Astrocyte (in vitro differentiated cells and primary cell): ENCODE results near the gene SHOX. TPM values are rescaled to one million over a fixed set of nuclear protein-coding genes. Genes with fewer than 3 reads are reported as not detected.

Experiments used
- DNase-seq: peaks from one replicate; pipeline ENCODE4 v3.0.0-alpha.2; 2010; ENCODE audit warnings: low read depth
- FAIRE-seq: peaks from 2 replicates; lab custom pipeline; 2011; peaks lifted over from hg19 to GRCh38; lab: Jason Lieb, UNC
- H2AFZ ChIP-seq: 2 replicates; pipeline ENCODE4 v1.6.0; 2012; ENCODE audit warnings: low read depth, low read length, inconsistent platforms
- H3K27ac ChIP-seq: 2 replicates; pipeline ENCODE4 v1.5.1; 2011; ENCODE audit warnings: low read depth, low read length, inconsistent platforms
- H3K27me3 ChIP-seq: 2 replicates; pipeline ENCODE4 v1.6.0; 2011; ENCODE audit warnings: low read length, inconsistent platforms; ENCODE audit not compliant: insufficient read depth
- H3K36me3 ChIP-seq: 2 replicates; pipeline ENCODE4 v1.5.1; 2011; ENCODE audit warnings: low read length, inconsistent platforms; ENCODE audit not compliant: insufficient read depth
- H3K4me1 ChIP-seq: 2 replicates; pipeline ENCODE4 v1.5.1; 2011; ENCODE audit warnings: low read length, inconsistent platforms; ENCODE audit not compliant: insufficient read depth
- H3K4me2 ChIP-seq: 2 replicates; pipeline ENCODE4 v1.6.0; 2012; ENCODE audit warnings: low read length, inconsistent platforms
- H3K4me3 ChIP-seq: 2 replicates; pipeline ENCODE4 v1.5.1; 2011; ENCODE audit warnings: low read depth, mild to moderate bottlenecking, low read length, inconsistent platforms; ENCODE audit not compliant: insufficient read depth
- H3K79me2 ChIP-seq: 2 replicates; pipeline ENCODE4 v1.6.0; 2012; ENCODE audit warnings: mild to moderate bottlenecking, low read length, inconsistent platforms; ENCODE audit not compliant: insufficient read depth
- H3K9ac ChIP-seq: 2 replicates; pipeline ENCODE4 v1.6.0; 2012; ENCODE audit warnings: mild to moderate bottlenecking, low read length, inconsistent platforms
- H3K9me3 ChIP-seq: 2 replicates; pipeline ENCODE4 v1.5.1; 2012; ENCODE audit warnings: low read depth, mild to moderate bottlenecking, low read length, inconsistent platforms; ENCODE audit not compliant: insufficient read depth
- H4K20me1 ChIP-seq: 2 replicates; pipeline ENCODE4 v1.6.0; 2012; ENCODE audit warnings: low read length, inconsistent platforms; ENCODE audit not compliant: insufficient read depth
- H3K27ac Mint-ChIP-seq: one replicate; pipeline ENCODE4 v1.8.0; 2021; ENCODE audit warnings: mild to moderate bottlenecking, mixed read lengths; ENCODE audit not compliant: unreplicated experiment
- H3K27me3 Mint-ChIP-seq: one replicate; pipeline ENCODE4 v1.8.0; 2021; ENCODE audit warnings: low read depth, mixed read lengths; ENCODE audit not compliant: unreplicated experiment
- H3K36me3 Mint-ChIP-seq: one replicate; pipeline ENCODE4 v1.8.0; 2021; ENCODE audit warnings: low read depth, mixed read lengths; ENCODE audit not compliant: unreplicated experiment
- H3K4me1 Mint-ChIP-seq: one replicate; pipeline ENCODE4 v1.8.0; 2021; ENCODE audit warnings: low read depth, mixed read lengths; ENCODE audit not compliant: unreplicated experiment
- H3K4me3 Mint-ChIP-seq: one replicate; pipeline ENCODE4 v1.8.0; 2021; ENCODE audit warnings: mild to moderate bottlenecking, moderate library complexity, mixed read lengths; ENCODE audit not compliant: unreplicated experiment
- H3K9me3 Mint-ChIP-seq: one replicate; pipeline ENCODE4 v1.8.0; 2021; ENCODE audit warnings: mild to moderate bottlenecking, mixed read lengths; ENCODE audit not compliant: unreplicated experiment
- CTCF ChIP-seq: IDR thresholded peaks from 2 replicates; pipeline ENCODE4 v1.5.1; 2011; ENCODE audit warnings: low read depth, mild to moderate bottlenecking, inconsistent platforms, low read length, moderate library complexity; ENCODE audit not compliant: insufficient read depth
- EZH2 ChIP-seq: IDR thresholded peaks from 2 replicates; pipeline ENCODE4 v1.6.1; 2012; ENCODE audit warnings: mild to moderate bottlenecking, low read length, inconsistent platforms; ENCODE audit not compliant: insufficient read depth
- total RNA-seq: library from RNA; stranded (reverse); gene quantifications from 2 replicates; pipeline ENCODE4 v1.2.1, GENCODE V29; 2021

The SHOX gene
- total RNA-seq, 1 donor from 2014 or later: not detected

DNA sequence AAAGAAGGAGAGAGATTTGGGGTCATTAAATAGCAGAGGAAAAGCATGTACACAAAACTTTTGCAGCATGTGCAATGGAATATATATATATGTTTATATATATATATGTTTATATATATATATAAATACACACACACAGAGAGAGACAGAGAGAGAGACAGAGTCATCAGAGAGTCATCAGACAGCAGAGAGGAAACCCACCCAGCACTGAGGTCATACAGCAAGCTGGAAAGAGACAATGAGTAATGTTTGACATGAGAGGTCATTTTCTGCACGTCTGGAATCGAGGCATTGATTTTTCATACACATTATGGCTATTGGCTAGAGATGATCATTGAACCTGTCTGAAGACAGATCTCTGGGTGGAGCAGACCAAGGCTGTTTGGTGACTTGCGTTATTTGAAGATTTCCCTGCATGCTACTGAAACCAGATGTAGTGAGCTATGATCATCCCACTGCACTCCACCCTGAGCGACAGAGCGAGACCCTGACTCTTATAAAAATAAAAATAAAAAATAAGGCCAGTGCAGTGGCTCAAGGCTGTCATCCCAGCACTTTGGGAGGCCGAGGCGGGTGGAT lies 48.8 kb upstream of the SHOX start:
- Histone ChIP-seq H3K27ac (no peak overlapping the region), H3K27me3 (no peaks in the 10 kb centered on the region), H3K79me2 (no peaks in the 10 kb centered on the region), H2AFZ (no peak overlapping the region), H4K20me1 (no peaks in the 10 kb centered on the region), H3K36me3 (no peaks in the 10 kb centered on the region), H3K4me2 (no peak overlapping the region), H3K4me1 (no peaks in the 10 kb centered on the region), H3K4me3 (no peak overlapping the region), H3K9me3 (peaks cover 3% of the 10 kb centered on the region), H3K9ac (no peak overlapping the region)
- no peak for TF ChIP-seq CTCF
- TF ChIP-seq EZH2: no peak
- Mint-ChIP-seq H3K4me3 (no peak overlapping the region), H3K36me3 (no peaks in the 10 kb centered on the region), H3K4me1 (no peaks in the 10 kb centered on the region), H3K27me3 (no peaks in the 10 kb centered on the region), H3K9me3 (peaks cover 4% of the 10 kb centered on the region), H3K27ac (no peak overlapping the region)
- no peak for DNase-seq
- FAIRE-seq: no peak

DNA sequence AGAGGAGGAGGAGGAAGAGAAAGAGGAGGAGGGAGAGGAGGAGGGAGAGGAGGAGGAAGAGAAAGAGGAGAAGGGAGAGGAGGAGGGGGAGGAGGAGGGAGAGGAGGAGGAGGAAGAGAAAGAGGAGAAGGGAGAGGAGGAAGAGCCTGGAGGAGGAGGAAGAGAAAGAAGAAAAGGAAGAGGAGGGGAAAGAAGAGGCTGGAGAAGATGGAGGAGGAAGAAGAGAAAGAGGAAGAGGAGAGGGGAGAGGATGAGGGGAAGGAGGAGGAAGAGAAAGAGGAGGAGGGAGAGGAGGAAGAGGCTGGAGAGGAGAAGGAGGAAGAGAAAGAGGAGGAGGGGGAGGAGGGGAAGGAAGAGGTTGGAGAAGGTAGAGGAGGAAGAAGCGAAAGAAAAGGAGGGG lies 46.0 kb upstream of the SHOX start:
- H3K27ac ChIP-seq: no peak overlapping the region
- Mint-ChIP-seq H3K9me3 (peaks cover 2% of the 10 kb centered on the region), H3K36me3 (no peaks in the 10 kb centered on the region), H3K27me3 (no peaks in the 10 kb centered on the region), H3K27ac (no peak overlapping the region), H3K4me1 (no peaks in the 10 kb centered on the region), H3K4me3 (no peak overlapping the region)
- no peak overlapping the region for H2AFZ ChIP-seq
- FAIRE-seq (no peak), DNase-seq (no peak)
- no peaks in the 10 kb centered on the region for H3K79me2 ChIP-seq
- no peak overlapping the region for H3K4me3 ChIP-seq
- no peak for TF ChIP-seq CTCF
- TF ChIP-seq EZH2: no peak
- no peak overlapping the region for H3K9ac ChIP-seq
- H3K4me1 ChIP-seq: no peaks in the 10 kb centered on the region
- peaks cover 3% of the 10 kb centered on the region for H3K9me3 ChIP-seq
- no peaks in the 10 kb centered on the region for H3K36me3 ChIP-seq
- H4K20me1 ChIP-seq: no peaks in the 10 kb centered on the region
- H3K4me2 ChIP-seq: no peak overlapping the region
- no peaks in the 10 kb centered on the region for H3K27me3 ChIP-seq

- Histone ChIP-seq H3K36me3 (no peaks in the 10 kb centered on the region), H3K4me1 (no peaks in the 10 kb centered on the region), H4K20me1 (no peaks in the 10 kb centered on the region), H3K79me2 (no peaks in the 10 kb centered on the region), H3K9ac (no peak overlapping the region), H3K27ac (no peak overlapping the region), H3K4me2 (no peak overlapping the region), H2AFZ (no peak overlapping the region), H3K4me3 (no peak overlapping the region), H3K9me3 (no peaks in the 10 kb centered on the region), H3K27me3 (no peaks in the 10 kb centered on the region)
- DNase-seq (no peak), FAIRE-seq (no peak)
- TF ChIP-seq CTCF: no peak
- no peak for TF ChIP-seq EZH2
- no peak overlapping the region for H3K4me3 Mint-ChIP-seq
- H3K27ac Mint-ChIP-seq: no peak overlapping the region
- no peaks in the 10 kb centered on the region for H3K4me1 Mint-ChIP-seq
- H3K36me3 Mint-ChIP-seq: no peaks in the 10 kb centered on the region
- H3K9me3 Mint-ChIP-seq: peaks cover 2% of the 10 kb centered on the region
- H3K27me3 Mint-ChIP-seq: no peaks in the 10 kb centered on the region
These were observed 45.3 kb upstream of the SHOX start for GRCh38 chrX:585115-585808.
